Psoas muscle (tissue), 8 donors: Measurements from ENCODE around the gene RAPGEF3. TPM values are rescaled to one million over a fixed set of nuclear protein-coding genes. Genes with fewer than 3 reads are reported as not detected.

Source experiments
- ATAC-seq, 4 donors: fragments of 200-7000 bp; cut with Tn5 transposase; one replicate each; pipeline ENCODE4 v1.9.1; 2020; ENCODE audit warnings: moderate library complexity in 3 of 4, mild to moderate bottlenecking in 2 of 4
- DNase-seq, 2 donors: peaks; one replicate each; pipeline ENCODE4 v3.0.0-alpha.2; 2020
- H3K27ac ChIP-seq: fragments of 200-600 bp; one replicate; pipeline ENCODE4 v1.8.0; 2022
- H3K27me3 ChIP-seq, 3 donors: fragments of 200-600 bp in 1 of 3; one replicate each; pipeline versions ENCODE4 v1.6.1 to v1.8.0; 2013 to 2022; ENCODE audit warnings: low read length in 2 of 3, mild to moderate bottlenecking in 2 of 3, moderate library complexity in 1 of 3; ENCODE audit not compliant: insufficient read depth in 3 of 3
- H3K36me3 ChIP-seq, 2 donors: fragments of 200-600 bp in 1 of 2; one replicate each; pipeline versions ENCODE4 v1.6.1 to v1.8.0; 2013 to 2022; ENCODE audit warnings: low read depth in 1 of 2, mild to moderate bottlenecking in 1 of 2, moderate library complexity in 1 of 2; ENCODE audit not compliant: insufficient read depth in 1 of 2
- H3K4me1 ChIP-seq: fragments of 200-600 bp; one replicate; pipeline ENCODE4 v1.8.0; 2022
- H3K4me3 ChIP-seq: fragments of 200-600 bp; one replicate; pipeline ENCODE4 v1.8.0; 2022; ENCODE audit warnings: mild to moderate bottlenecking
- H3K9me3 ChIP-seq: fragments of 200-600 bp; one replicate; pipeline ENCODE4 v1.8.0; 2022
- WGBS, 3 donors: extraction: QIAGEN DNeasy Blood & Tissue Kit; methylation state at CpG; one replicate each; pipeline versions ENCODE4 v1.1.6 to v1.1.7; 2013; 5-methylcytosine and 5-hydroxymethylcytosine counted together
- intact Hi-C, 2 donors: fragments of 100-400 bp; cut with DNase I; formaldehyde crosslinking; loops; one replicate each; pipeline versions ENCODE4 v1.11.0 to v1.14.2; 2022
- polyA plus RNA-seq, 3 donors: library from polyadenylated mRNA; stranded (reverse); fragments of 200-250 nt; gene quantifications; one replicate each; pipeline ENCODE4 v1.2.3, GENCODE V29; 2013
- total RNA-seq, 4 donors: library from RNA; stranded (reverse); fragmentation: NEBNext Ultra II Directional in 2 of 4; extraction: Animal tissue kit (Norgen Biotek cat#: 25700) in 2 of 4; gene quantifications; one replicate each; pipeline versions ENCODE4 v1.2.1 to v1.2.4, GENCODE V29; 2021 to 2023
- TF ChIP-seq, protein P1 (sequence below): fragments of 200-600 bp; IDR thresholded peaks from one replicate; pipeline ENCODE4 v1.8.0; 2022; ENCODE audit warnings: antibody characterized with exemption
- donor health status: healthy with polysubstance abuse.
- donor health status: DM: no; HTN: no; CAD: no; lungs with moderate emphysema.
- donor health status: Bipolar disorder and iron deficiency.
- donor health status: healthy.
- donor health status: DM: yes; HTN: yes; CAD: no.
- donor health status: DM: no; HTN: no; CAD: no.
- donor health status: DM: no; HTN: no; CAD: no.
- donor health status: DM: yes; HTN: yes; CAD: no.

RAPGEF3 gene
- total and polyA plus RNA-seq, 7 donors: 5.1 to 29.9 (median 14.7) TPM

DNA sequence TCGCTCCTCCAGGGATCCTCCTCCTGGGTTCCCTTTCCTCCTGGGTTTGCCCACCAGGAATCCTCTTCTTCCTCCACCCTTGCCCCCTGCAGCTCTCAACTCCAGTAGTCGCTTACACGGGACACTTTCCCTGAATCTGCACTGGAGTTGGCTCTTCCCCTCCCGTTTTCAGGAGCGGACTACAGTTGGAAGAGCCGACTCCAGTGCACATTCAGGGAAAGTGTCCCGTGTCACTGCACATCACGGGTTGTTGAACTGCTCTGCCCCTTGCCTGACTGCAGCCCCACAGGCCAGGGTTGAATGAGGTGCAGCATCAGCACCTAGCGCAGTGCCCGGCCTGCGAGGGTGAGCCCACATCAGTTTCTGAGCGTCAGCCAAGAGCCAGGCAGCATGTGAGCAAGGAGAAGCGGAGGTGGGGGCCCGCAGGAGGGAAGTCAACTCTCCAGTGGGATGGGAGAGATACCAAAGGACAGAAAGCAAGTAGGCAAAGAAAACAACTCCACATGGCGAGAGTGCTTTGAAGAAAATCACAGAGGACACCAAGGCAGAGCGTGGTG lies 13.1 kb downstream of the RAPGEF3 start:
- 76 to 81% (median 77%) methylated on average over 16 of the region's 16 CpGs for WGBS, 3 donors
- no peak for ATAC-seq
- no peaks in the 10 kb centered on the region for H3K27me3 ChIP-seq
- H3K9me3 ChIP-seq: no peaks in the 10 kb centered on the region
- TF ChIP-seq, protein P1, sequence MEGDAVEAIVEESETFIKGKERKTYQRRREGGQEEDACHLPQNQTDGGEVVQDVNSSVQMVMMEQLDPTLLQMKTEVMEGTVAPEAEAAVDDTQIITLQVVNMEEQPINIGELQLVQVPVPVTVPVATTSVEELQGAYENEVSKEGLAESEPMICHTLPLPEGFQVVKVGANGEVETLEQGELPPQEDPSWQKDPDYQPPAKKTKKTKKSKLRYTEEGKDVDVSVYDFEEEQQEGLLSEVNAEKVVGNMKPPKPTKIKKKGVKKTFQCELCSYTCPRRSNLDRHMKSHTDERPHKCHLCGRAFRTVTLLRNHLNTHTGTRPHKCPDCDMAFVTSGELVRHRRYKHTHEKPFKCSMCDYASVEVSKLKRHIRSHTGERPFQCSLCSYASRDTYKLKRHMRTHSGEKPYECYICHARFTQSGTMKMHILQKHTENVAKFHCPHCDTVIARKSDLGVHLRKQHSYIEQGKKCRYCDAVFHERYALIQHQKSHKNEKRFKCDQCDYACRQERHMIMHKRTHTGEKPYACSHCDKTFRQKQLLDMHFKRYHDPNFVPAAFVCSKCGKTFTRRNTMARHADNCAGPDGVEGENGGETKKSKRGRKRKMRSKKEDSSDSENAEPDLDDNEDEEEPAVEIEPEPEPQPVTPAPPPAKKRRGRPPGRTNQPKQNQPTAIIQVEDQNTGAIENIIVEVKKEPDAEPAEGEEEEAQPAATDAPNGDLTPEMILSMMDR: no peak
- no peaks in the 10 kb centered on the region for H3K4me1 ChIP-seq
- H3K4me3 ChIP-seq: no peak overlapping the region
- intact Hi-C loops: no loop called here
- no peak for DNase-seq
- H3K36me3 ChIP-seq: no peaks in the 10 kb centered on the region
- H3K27ac ChIP-seq: no peak overlapping the region

DNA sequence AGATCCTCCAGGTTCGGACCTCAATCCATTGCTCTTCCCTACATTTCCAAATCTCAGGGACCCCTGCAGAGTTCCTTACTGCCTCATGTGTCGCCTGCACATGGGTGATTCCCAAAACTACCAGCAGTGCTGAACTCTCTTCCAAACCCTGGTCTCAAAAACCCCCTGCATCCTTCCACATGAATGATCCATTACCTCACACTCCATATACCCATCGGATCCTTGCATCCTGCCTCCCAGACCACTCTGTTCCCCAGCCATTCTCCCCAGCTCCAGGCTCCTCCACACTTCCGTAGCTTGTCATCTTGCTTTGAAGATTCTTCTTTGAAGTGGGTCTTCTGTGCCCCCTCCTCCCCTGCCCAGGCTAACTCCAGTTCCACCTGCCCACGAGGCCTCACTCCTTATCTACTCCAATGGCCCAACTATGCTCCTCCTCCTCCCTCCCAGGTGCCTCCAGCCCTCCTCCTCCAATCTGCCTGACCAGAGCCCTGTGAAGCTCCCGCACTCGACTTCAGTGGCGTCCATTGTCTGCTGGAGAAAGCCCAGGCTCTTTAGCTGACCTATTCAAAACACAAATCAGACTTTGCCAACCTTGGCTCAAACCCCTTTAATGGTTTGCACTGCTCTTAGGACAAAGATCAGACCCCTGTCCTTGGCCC lies 13.8 kb downstream of the RAPGEF3 start:
- no peaks in the 10 kb centered on the region for H3K36me3 ChIP-seq
- H3K4me1 ChIP-seq: no peaks in the 10 kb centered on the region
- 81 to 84% (median 82%) methylated on average over 8 of the region's 8 CpGs for WGBS, 3 donors
- TF ChIP-seq, protein P1: no peak
- no peaks in the 10 kb centered on the region for H3K27me3 ChIP-seq
- H3K9me3 ChIP-seq: no peaks in the 10 kb centered on the region
- DNase-seq (no peak), ATAC-seq (no peak)
- no peak overlapping the region for H3K27ac ChIP-seq
- intact Hi-C loops: no loop called here
- H3K4me3 ChIP-seq: no peak overlapping the region

DNA sequence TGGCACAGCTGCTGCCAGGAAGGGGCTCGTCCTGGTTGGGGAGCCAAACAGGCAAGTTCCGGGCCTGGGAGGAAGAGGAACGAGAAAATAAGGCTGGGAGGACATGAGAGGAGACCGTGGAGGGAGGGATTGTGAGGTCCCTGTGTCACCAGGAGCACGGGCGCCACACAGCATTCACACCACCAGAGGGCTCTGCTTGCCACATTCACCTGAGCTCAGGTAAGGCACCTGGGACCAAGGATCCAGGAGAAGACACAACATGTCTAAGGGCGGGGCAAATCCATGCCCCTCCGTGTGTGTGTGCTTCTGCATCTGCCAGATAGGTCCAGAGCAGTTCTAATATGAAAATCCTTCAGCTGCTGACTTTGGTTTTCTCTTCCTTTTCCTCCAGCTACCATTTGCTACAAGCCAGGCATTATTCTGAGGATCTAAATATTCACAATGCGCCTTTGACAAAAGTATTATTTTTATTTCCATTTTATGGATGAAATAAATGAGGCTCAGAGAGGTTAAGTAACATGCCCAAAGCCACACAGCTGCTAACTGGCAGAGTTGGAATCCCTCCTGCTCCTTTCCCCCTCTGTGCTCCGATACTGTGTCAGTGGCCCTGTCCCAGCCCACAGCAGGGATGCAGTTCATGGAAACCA lies 14.6 kb downstream of the RAPGEF3 start:
- no peak overlapping the region for H3K27ac ChIP-seq
- TF ChIP-seq, protein P1: peak; percentile 43
- H3K4me1 ChIP-seq: no peaks in the 10 kb centered on the region
- intact Hi-C loops: no loop called here
- H3K36me3 ChIP-seq: no peaks in the 10 kb centered on the region
- WGBS, 3 donors: 52 to 57% (median 54%) methylated on average over 10 of the region's 10 CpGs
- H3K27me3 ChIP-seq: no peaks in the 10 kb centered on the region
- H3K4me3 ChIP-seq: no peak overlapping the region
- H3K9me3 ChIP-seq: no peaks in the 10 kb centered on the region
- no peak for DNase-seq
- peak in 2 of 4 donors; percentile 40 to 46 for ATAC-seq

DNA sequence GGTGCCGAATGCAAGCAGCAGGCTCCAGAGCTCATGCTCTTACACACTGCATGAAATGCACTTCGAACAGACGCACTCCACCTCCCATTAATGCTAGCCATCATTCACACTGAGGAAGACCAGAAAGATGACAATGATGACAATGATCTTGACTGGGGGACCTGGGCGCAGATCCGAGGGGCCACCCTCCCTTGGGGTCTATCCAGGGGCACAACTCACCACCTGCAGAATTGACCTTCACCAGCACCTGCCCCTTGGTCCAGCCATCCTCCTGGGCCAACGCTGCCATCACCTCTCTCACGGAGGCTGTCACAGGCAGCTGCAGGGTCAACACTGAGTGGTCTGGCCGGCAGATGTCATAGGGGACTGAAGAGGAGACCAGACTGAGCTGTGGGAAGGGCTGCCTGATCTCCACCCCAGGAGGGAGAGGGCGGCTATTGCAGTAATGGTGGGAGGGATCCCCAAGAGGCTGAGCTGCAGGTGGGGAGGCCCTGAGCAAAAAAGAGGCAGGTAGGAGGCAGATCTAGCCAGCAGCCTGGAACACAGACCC lies 15.3 kb downstream of the RAPGEF3 start:
- Histone ChIP-seq H3K4me1 (no peaks in the 10 kb centered on the region), H3K36me3 (no peaks in the 10 kb centered on the region), H3K4me3 (no peak overlapping the region), H3K27ac (no peak overlapping the region), H3K27me3 (no peaks in the 10 kb centered on the region), H3K9me3 (no peaks in the 10 kb centered on the region)
- intact Hi-C loops: loop anchor here in 1 of 2 donors (2.0 kb wide), 2 partner anchors 15 to 23 kb away; partner anchors contain the start of gene RAPGEF3
- ATAC-seq (no peak), DNase-seq (no peak)
- 71 to 74% (median 71%) methylated on average over 9 of the region's 9 CpGs for WGBS, 3 donors
- TF ChIP-seq, protein P1: no peak
